ENCODE results near the gene ING2.

- TF ChIP-seq CTCF (optimal IDR thresholded peaks at IDR 0.05 in 1 of 3, IDR thresholded peaks at IDR 0.05 in 1 of 3, conservative IDR thresholded peaks at IDR 0.05 in 1 of 3; ENCODE audit: extremely low read depth in 1 of 3, insufficient read depth in 2 of 3, low read length in 3 of 3) (no peak), EZH2 (IDR thresholded peaks at IDR 0.05; ENCODE audit: low read length) (no peak)
These were observed 48.9 kb downstream of the ING2 start for GRCh38 chr4:183553601-183554345.

Data from keratinocyte (primary cell).